GM23338 (cell line): ENCODE data around the gene GRHL3. TPM values are rescaled to one million over a fixed set of nuclear protein-coding genes. Genes with fewer than 3 reads are reported as not detected.

Source experiments
- ATAC-seq: fragments of 200-7000 bp; cut with Tn5 transposase; 3 replicates; pipeline ENCODE4 v1.9.1; 2020
- DNase-seq: peaks from one replicate; pipeline ENCODE4 v3.0.0-alpha.2; 2015; ENCODE audit warnings: low spot score
- H2AFZ ChIP-seq: fragments of 200-600 bp; sonication (generic); 2 replicates; pipeline ENCODE4 v1.8.0; 2016; ENCODE audit warnings: antibody characterized with exemption, mild to moderate bottlenecking, moderate library complexity
- H3F3A ChIP-seq: fragments of 200-600 bp; sonication (generic); replicated peaks from 2 replicates; pipeline ENCODE4 v1.8.0; 2017; ENCODE audit warnings: antibody characterized with exemption, mixed run types, low read depth
- H3K27ac ChIP-seq: fragments of 200-600 bp; sonication (generic); 2 replicates; pipeline ENCODE4 v1.6.1; 2016; ENCODE audit warnings: low read depth
- H3K27me3 ChIP-seq: fragments of 200-600 bp; sonication (generic); 2 replicates; pipeline ENCODE4 v1.8.0; 2016; ENCODE audit warnings: mild to moderate bottlenecking, mixed run types, moderate library complexity; ENCODE audit not compliant: insufficient read depth
- H3K36me3 ChIP-seq: fragments of 200-600 bp; sonication (generic); 2 replicates; pipeline ENCODE4 v1.8.0; 2016; ENCODE audit warnings: mild to moderate bottlenecking; ENCODE audit not compliant: insufficient read depth
- H3K4me1 ChIP-seq: fragments of 200-600 bp; sonication (generic); 2 replicates; pipeline ENCODE4 v1.8.0; 2016; ENCODE audit warnings: mild to moderate bottlenecking, moderate library complexity; ENCODE audit not compliant: insufficient read depth
- H3K4me2 ChIP-seq: fragments of 200-600 bp; sonication (generic); 2 replicates; pipeline ENCODE4 v1.7.1; 2017; ENCODE audit warnings: mixed run types
- H3K4me3 ChIP-seq: fragments of 200-600 bp; sonication (generic); 2 replicates; pipeline ENCODE4 v1.6.1; 2016; ENCODE audit warnings: mixed run types
- H3K79me2 ChIP-seq: fragments of 200-600 bp; sonication (generic); replicated peaks from 2 replicates; pipeline ENCODE4 v1.8.0; 2017; ENCODE audit warnings: mild to moderate bottlenecking; ENCODE audit not compliant: insufficient read depth
- H3K9me2 ChIP-seq: fragments of 200-600 bp; sonication (generic); 2 replicates; pipeline ENCODE4 v1.8.0; 2017; ENCODE audit not compliant: insufficient read depth
- H4K20me1 ChIP-seq: fragments of 200-600 bp; sonication (generic); replicated peaks from 2 replicates; pipeline ENCODE4 v1.8.0; 2017; ENCODE audit warnings: mild to moderate bottlenecking; ENCODE audit not compliant: insufficient read depth
- H3K27ac Mint-ChIP-seq: 2 replicates; pipeline ENCODE4 v1.8.0; 2020; ENCODE audit warnings: inconsistent platforms, mild to moderate bottlenecking, moderate library complexity, mixed read lengths
- H3K27me3 Mint-ChIP-seq: 3 replicates; pipeline ENCODE4 v1.8.0; 2022; ENCODE audit warnings: low read depth, mild to moderate bottlenecking, moderate library complexity, mixed read lengths, inconsistent platforms; ENCODE audit not compliant: insufficient read depth, poor library complexity
- H3K36me3 Mint-ChIP-seq: 3 replicates; pipeline ENCODE4 v1.8.0; 2021; ENCODE audit warnings: low read depth, mild to moderate bottlenecking, inconsistent platforms, moderate library complexity, mixed read lengths
- H3K4me1 Mint-ChIP-seq: 3 replicates; pipeline ENCODE4 v1.8.0; 2020; ENCODE audit warnings: mild to moderate bottlenecking, inconsistent platforms, mixed read lengths
- H3K4me3 Mint-ChIP-seq: 3 replicates; pipeline ENCODE4 v1.8.0; 2021; ENCODE audit warnings: moderate library complexity, mild to moderate bottlenecking, inconsistent platforms, mixed read lengths
- H3K9me3 Mint-ChIP-seq: 3 replicates; pipeline ENCODE4 v1.8.0; 2020; ENCODE audit warnings: moderate library complexity, mild to moderate bottlenecking, inconsistent platforms, mixed read lengths
- CREB1 ChIP-seq: fragments of 250-450 bp; sonication (Bioruptor Pico); IDR thresholded peaks from 2 replicates; pipeline ENCODE4 v1.5.0; 2020; ENCODE audit warnings: low read depth, mild to moderate bottlenecking, moderate library complexity
- ETS1 ChIP-seq: IDR thresholded peaks from 2 replicates; pipeline ENCODE4 v1.6.1; 2016; ENCODE audit warnings: antibody characterized with exemption
- EZH2 ChIP-seq: fragments of 200-600 bp; sonication (generic); IDR thresholded peaks from one replicate; pipeline ENCODE4 v1.8.0; 2017; ENCODE audit warnings: antibody characterized with exemption, mild to moderate bottlenecking, low read depth; ENCODE audit not compliant: unreplicated experiment
- EZH2phosphoT487 ChIP-seq: fragments of 200-600 bp; sonication (generic); IDR thresholded peaks from one replicate; pipeline ENCODE4 v1.8.1; 2018; ENCODE audit warnings: antibody characterized with exemption; ENCODE audit not compliant: unreplicated experiment
- JUNB ChIP-seq: IDR thresholded peaks from one replicate; pipeline ENCODE4 v1.6.1; 2016; ENCODE audit warnings: antibody characterized with exemption; ENCODE audit not compliant: unreplicated experiment
- NANOG ChIP-seq: IDR thresholded peaks from 2 replicates; pipeline ENCODE4 v1.6.1; 2016; ENCODE audit warnings: antibody characterized with exemption, borderline replicate concordance
- POLR2AphosphoS5 ChIP-seq: IDR thresholded peaks from 2 replicates; pipeline ENCODE4 v1.6.1; 2016; ENCODE audit warnings: antibody characterized with exemption, low read depth
- STAT1 ChIP-seq: IDR thresholded peaks from one replicate; pipeline ENCODE4 v1.6.1; 2016; ENCODE audit warnings: antibody characterized with exemption; ENCODE audit not compliant: unreplicated experiment
- ZNF114 ChIP-seq: fragments of 250-450 bp; sonication (Bioruptor Pico); IDR thresholded peaks from 2 replicates; pipeline ENCODE4 v1.5.0; 2020; ENCODE audit warnings: mild to moderate bottlenecking, moderate library complexity
- ZNF331 ChIP-seq: fragments of 250-450 bp; sonication (Bioruptor Pico); IDR thresholded peaks from 2 replicates; pipeline ENCODE4 v1.5.0; 2020; ENCODE audit warnings: low read depth, mild to moderate bottlenecking, moderate library complexity
- polyA plus RNA-seq: library from polyadenylated mRNA; unstranded; fragments of >200 nt; fragmentation: Nextera tagmentation; extraction: Ambion mirVana; gene quantifications from 2 replicates; pipeline ENCODE4 v1.2.1, GENCODE V29; 2016
- total RNA-seq: library from RNA; depleted of rRNA; stranded (reverse); fragments of >200 nt; shearing (Covaris generic); gene quantifications from 2 replicates; pipeline ENCODE4 v1.2.3, GENCODE V29; 2014
- TF ChIP-seq, protein P1 (sequence below): fragments of 250-450 bp; sonication (Bioruptor Pico); IDR thresholded peaks from 2 replicates; pipeline ENCODE4 v1.5.0; 2020; ENCODE audit warnings: mild to moderate bottlenecking, moderate library complexity
- TF ChIP-seq, protein P2 (sequence below), 2 experiments: fragments of 200-600 bp in 1 of 2; sonication (generic) in 1 of 2; conservative IDR thresholded peaks; 2 replicates each; pipeline versions ENCODE4 v1.5.1 to v1.6.1; 2016 to 2017; ENCODE audit warnings: antibody characterized with exemption in 2 of 2, low read depth in 2 of 2, mild to moderate bottlenecking in 2 of 2, moderate library complexity in 1 of 2
- TF ChIP-seq, protein P3 (sequence below): IDR thresholded peaks from one replicate; pipeline ENCODE4 v1.6.1; 2018; ENCODE audit warnings: antibody characterized with exemption; ENCODE audit not compliant: unreplicated experiment

Gene GRHL3
- total and polyA plus RNA-seq, 2 experiments from 2014 or later, result 0.78 to 1.1 TPM

- Histone ChIP-seq H3K27me3 (no peaks in the 10 kb centered on the region), H3K4me2 (peak overlapping the region; percentile 4), H2AFZ (no peak overlapping the region), H3K79me2 (no peaks in the 10 kb centered on the region), H3K4me3 (no peak overlapping the region), H3F3A (no peaks in the 10 kb centered on the region), H3K27ac (no peak overlapping the region), H3K36me3 (no peaks in the 10 kb centered on the region), H3K9me2 (0 out of 2 replicates have a peak, but pooled peaks cover 3% of the 10 kb centered on the region), H3K4me1 (peaks cover 43% of the 10 kb centered on the region), H4K20me1 (no peaks in the 10 kb centered on the region)
- Mint-ChIP-seq H3K36me3 (no peaks in the 10 kb centered on the region), H3K4me3 (no peak overlapping the region), H3K4me1 (peaks cover 52% of the 10 kb centered on the region), H3K9me3 (no peaks in the 10 kb centered on the region), H3K27ac (no peak overlapping the region), H3K27me3 (peaks cover 2% of the 10 kb centered on the region)
- ATAC-seq, result no peak
- TF ChIP-seq, protein P1, sequence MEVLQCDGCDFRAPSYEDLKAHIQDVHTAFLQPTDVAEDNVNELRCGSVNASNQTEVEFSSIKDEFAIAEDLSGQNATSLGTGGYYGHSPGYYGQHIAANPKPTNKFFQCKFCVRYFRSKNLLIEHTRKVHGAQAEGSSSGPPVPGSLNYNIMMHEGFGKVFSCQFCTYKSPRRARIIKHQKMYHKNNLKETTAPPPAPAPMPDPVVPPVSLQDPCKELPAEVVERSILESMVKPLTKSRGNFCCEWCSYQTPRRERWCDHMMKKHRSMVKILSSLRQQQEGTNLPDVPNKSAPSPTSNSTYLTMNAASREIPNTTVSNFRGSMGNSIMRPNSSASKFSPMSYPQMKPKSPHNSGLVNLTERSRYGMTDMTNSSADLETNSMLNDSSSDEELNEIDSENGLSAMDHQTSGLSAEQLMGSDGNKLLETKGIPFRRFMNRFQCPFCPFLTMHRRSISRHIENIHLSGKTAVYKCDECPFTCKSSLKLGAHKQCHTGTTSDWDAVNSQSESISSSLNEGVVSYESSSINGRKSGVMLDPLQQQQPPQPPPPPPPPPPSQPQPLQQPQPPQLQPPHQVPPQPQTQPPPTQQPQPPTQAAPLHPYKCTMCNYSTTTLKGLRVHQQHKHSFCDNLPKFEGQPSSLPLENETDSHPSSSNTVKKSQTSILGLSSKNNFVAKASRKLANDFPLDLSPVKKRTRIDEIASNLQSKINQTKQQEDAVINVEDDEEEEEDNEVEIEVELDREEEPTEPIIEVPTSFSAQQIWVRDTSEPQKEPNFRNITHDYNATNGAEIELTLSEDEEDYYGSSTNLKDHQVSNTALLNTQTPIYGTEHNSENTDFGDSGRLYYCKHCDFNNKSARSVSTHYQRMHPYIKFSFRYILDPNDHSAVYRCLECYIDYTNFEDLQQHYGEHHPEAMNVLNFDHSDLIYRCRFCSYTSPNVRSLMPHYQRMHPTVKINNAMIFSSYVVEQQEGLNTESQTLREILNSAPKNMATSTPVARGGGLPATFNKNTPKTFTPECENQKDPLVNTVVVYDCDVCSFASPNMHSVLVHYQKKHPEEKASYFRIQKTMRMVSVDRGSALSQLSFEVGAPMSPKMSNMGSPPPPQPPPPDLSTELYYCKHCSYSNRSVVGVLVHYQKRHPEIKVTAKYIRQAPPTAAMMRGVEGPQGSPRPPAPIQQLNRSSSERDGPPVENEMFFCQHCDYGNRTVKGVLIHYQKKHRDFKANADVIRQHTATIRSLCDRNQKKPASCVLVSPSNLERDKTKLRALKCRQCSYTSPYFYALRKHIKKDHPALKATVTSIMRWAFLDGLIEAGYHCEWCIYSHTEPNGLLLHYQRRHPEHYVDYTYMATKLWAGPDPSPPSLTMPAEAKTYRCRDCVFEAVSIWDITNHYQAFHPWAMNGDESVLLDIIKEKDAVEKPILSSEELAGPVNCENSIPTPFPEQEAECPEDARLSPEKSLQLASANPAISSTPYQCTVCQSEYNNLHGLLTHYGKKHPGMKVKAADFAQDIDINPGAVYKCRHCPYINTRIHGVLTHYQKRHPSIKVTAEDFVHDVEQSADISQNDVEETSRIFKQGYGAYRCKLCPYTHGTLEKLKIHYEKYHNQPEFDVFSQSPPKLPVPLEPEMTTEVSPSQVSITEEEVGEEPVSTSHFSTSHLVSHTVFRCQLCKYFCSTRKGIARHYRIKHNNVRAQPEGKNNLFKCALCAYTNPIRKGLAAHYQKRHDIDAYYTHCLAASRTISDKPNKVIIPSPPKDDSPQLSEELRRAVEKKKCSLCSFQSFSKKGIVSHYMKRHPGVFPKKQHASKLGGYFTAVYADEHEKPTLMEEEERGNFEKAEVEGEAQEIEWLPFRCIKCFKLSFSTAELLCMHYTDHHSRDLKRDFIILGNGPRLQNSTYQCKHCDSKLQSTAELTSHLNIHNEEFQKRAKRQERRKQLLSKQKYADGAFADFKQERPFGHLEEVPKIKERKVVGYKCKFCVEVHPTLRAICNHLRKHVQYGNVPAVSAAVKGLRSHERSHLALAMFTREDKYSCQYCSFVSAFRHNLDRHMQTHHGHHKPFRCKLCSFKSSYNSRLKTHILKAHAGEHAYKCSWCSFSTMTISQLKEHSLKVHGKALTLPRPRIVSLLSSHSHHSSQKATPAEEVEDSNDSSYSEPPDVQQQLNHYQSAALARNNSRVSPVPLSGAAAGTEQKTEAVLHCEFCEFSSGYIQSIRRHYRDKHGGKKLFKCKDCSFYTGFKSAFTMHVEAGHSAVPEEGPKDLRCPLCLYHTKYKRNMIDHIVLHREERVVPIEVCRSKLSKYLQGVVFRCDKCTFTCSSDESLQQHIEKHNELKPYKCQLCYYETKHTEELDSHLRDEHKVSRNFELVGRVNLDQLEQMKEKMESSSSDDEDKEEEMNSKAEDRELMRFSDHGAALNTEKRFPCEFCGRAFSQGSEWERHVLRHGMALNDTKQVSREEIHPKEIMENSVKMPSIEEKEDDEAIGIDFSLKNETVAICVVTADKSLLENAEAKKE (CRISPR knock-in tag), result no peak
- no peak for TF ChIP-seq ETS1
- no peak for TF ChIP-seq ZNF331 (CRISPR knock-in tag)
- TF ChIP-seq STAT1, result no peak
- TF ChIP-seq CREB1 (CRISPR knock-in tag), result no peak
- no peak for TF ChIP-seq EZH2
- TF ChIP-seq EZH2phosphoT487, result no peak
- TF ChIP-seq NANOG, result no peak
- TF ChIP-seq ZNF114 (CRISPR knock-in tag), result no peak
- no peak for TF ChIP-seq POLR2AphosphoS5
- TF ChIP-seq, protein P2, sequence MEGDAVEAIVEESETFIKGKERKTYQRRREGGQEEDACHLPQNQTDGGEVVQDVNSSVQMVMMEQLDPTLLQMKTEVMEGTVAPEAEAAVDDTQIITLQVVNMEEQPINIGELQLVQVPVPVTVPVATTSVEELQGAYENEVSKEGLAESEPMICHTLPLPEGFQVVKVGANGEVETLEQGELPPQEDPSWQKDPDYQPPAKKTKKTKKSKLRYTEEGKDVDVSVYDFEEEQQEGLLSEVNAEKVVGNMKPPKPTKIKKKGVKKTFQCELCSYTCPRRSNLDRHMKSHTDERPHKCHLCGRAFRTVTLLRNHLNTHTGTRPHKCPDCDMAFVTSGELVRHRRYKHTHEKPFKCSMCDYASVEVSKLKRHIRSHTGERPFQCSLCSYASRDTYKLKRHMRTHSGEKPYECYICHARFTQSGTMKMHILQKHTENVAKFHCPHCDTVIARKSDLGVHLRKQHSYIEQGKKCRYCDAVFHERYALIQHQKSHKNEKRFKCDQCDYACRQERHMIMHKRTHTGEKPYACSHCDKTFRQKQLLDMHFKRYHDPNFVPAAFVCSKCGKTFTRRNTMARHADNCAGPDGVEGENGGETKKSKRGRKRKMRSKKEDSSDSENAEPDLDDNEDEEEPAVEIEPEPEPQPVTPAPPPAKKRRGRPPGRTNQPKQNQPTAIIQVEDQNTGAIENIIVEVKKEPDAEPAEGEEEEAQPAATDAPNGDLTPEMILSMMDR (conservative IDR thresholded peaks at IDR 0.05; ENCODE audit: low read depth in 2 of 2), result no peak
- TF ChIP-seq, protein P3, sequence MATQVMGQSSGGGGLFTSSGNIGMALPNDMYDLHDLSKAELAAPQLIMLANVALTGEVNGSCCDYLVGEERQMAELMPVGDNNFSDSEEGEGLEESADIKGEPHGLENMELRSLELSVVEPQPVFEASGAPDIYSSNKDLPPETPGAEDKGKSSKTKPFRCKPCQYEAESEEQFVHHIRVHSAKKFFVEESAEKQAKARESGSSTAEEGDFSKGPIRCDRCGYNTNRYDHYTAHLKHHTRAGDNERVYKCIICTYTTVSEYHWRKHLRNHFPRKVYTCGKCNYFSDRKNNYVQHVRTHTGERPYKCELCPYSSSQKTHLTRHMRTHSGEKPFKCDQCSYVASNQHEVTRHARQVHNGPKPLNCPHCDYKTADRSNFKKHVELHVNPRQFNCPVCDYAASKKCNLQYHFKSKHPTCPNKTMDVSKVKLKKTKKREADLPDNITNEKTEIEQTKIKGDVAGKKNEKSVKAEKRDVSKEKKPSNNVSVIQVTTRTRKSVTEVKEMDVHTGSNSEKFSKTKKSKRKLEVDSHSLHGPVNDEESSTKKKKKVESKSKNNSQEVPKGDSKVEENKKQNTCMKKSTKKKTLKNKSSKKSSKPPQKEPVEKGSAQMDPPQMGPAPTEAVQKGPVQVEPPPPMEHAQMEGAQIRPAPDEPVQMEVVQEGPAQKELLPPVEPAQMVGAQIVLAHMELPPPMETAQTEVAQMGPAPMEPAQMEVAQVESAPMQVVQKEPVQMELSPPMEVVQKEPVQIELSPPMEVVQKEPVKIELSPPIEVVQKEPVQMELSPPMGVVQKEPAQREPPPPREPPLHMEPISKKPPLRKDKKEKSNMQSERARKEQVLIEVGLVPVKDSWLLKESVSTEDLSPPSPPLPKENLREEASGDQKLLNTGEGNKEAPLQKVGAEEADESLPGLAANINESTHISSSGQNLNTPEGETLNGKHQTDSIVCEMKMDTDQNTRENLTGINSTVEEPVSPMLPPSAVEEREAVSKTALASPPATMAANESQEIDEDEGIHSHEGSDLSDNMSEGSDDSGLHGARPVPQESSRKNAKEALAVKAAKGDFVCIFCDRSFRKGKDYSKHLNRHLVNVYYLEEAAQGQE, result no peak
- TF ChIP-seq JUNB, result no peak
- no peak for DNase-seq
Measured at GRCh38 chr1:24309762-24310485, 9.2 kb upstream of the GRHL3 start.
